Measurements from ENCODE around the gene CBR3. TPM values are rescaled to one million over a fixed set of nuclear protein-coding genes. Genes with fewer than 3 reads are reported as not detected.
"Not testable (repeated sequence)": the region's sequence is repeated elsewhere in the genome, so short reads cannot be mapped to it uniquely, and the experiment has no call there.

The CBR3 gene
- total RNA-seq, 1 donor from 2014 or later, result 1.6 TPM

DNA sequence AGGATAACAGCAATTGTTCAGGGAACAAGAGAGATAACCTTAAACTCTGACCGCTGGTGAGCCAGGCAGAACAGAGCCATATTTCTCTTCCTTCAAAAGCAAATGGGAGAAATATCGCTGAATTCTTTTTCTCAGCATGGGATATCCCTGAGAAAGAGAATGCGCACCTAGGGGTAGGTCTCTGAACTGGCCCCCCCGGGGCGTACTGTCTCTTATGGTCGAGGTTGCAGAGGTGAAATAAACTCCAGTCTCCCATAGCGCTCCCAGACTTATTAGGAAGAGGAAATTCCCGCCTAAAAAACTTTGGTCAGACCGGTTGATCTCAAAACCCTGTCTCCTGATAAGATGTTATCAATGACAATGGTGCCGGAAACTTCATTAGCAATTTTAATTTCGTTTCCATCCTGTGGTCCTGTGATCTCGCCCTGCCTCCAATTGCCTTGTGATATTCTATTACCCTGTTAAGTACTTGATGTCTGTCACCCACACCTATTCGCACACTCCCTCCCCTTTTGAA lies 35.1 kb upstream of the CBR3 start:
- H3K4me3 ChIP-seq (ENCODE audit: low read length in 3 of 3); H3K9ac ChIP-seq (ENCODE audit: low read depth in 1 of 3, low read length in 3 of 3); H3K36me3 ChIP-seq (ENCODE audit: control insufficient read depth in 3 of 3, insufficient read depth in 3 of 3, low read length in 3 of 3); H3K27me3 ChIP-seq (ENCODE audit: control insufficient read depth in 3 of 3, insufficient read depth in 3 of 3, low read length in 3 of 3); H3K27ac ChIP-seq (ENCODE audit: low read depth, low read length); H3K9me3 ChIP-seq (ENCODE audit: control insufficient read depth in 3 of 3, low read length in 3 of 3): not testable (repeated sequence)
- H3K4me1 ChIP-seq (ENCODE audit: control insufficient read depth in 3 of 3, insufficient read depth in 3 of 3, low read length in 3 of 3), result peaks cover 4 to 11% (median 5%) of the 10 kb centered on the region in 3 donors

- H3K4me3 ChIP-seq (ENCODE audit: low read length in 3 of 3), result no peak overlapping the region
- no peak overlapping the region for H3K27ac ChIP-seq (ENCODE audit: low read depth, low read length)
- no peaks in the 10 kb centered on the region for H3K9me3 ChIP-seq (ENCODE audit: control insufficient read depth in 3 of 3, low read length in 3 of 3)
- no peaks in the 10 kb centered on the region for H3K36me3 ChIP-seq (ENCODE audit: control insufficient read depth in 3 of 3, insufficient read depth in 3 of 3, low read length in 3 of 3)
- H3K9ac ChIP-seq (ENCODE audit: low read depth in 1 of 3, low read length in 3 of 3), result no peak overlapping the region
- H3K27me3 ChIP-seq (ENCODE audit: control insufficient read depth in 3 of 3, insufficient read depth in 3 of 3, low read length in 3 of 3), result peaks cover 6 to 9% (median 7%) of the 10 kb centered on the region in 3 donors
- peaks cover 8 to 16% (median 9%) of the 10 kb centered on the region in 3 donors for H3K4me1 ChIP-seq (ENCODE audit: control insufficient read depth in 3 of 3, insufficient read depth in 3 of 3, low read length in 3 of 3)
Observed at GRCh38 chr21:36100971-36101641, 33.8 kb upstream of the CBR3 start.

DNA sequence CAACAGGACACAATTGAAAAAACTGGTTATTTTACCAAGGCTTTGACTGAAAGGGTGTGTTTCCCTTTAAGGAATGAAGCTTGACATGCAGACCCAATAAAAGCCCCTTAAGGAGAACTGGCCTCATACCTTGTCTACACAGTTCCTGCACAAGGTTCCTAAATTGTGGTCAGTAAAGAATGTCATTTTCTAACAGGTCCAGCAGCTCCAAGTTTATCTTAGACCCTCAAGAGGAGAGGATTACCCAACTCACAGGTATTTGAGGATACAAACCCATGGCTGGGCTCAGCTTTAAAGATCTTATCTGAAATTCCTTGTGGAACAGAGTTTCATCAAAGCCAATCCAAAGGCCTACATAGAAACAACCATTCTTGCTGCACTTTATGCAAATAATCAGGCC lies 31.4 kb upstream of the CBR3 start:
- Histone ChIP-seq H3K27me3 (ENCODE audit: control insufficient read depth in 3 of 3, insufficient read depth in 3 of 3, low read length in 3 of 3) (peaks cover 6 to 9% (median 7%) of the 10 kb centered on the region in 3 donors), H3K9me3 (ENCODE audit: control insufficient read depth in 3 of 3, low read length in 3 of 3) (no peaks in the 10 kb centered on the region), H3K4me3 (ENCODE audit: low read length in 3 of 3) (no peak overlapping the region), H3K27ac (ENCODE audit: low read depth, low read length) (no peak overlapping the region), H3K9ac (ENCODE audit: low read depth in 1 of 3, low read length in 3 of 3) (no peak overlapping the region), H3K4me1 (ENCODE audit: control insufficient read depth in 3 of 3, insufficient read depth in 3 of 3, low read length in 3 of 3) (peaks cover 5 to 9% (median 8%) of the 10 kb centered on the region in 3 donors), H3K36me3 (ENCODE audit: control insufficient read depth in 3 of 3, insufficient read depth in 3 of 3, low read length in 3 of 3) (no peaks in the 10 kb centered on the region)

DNA sequence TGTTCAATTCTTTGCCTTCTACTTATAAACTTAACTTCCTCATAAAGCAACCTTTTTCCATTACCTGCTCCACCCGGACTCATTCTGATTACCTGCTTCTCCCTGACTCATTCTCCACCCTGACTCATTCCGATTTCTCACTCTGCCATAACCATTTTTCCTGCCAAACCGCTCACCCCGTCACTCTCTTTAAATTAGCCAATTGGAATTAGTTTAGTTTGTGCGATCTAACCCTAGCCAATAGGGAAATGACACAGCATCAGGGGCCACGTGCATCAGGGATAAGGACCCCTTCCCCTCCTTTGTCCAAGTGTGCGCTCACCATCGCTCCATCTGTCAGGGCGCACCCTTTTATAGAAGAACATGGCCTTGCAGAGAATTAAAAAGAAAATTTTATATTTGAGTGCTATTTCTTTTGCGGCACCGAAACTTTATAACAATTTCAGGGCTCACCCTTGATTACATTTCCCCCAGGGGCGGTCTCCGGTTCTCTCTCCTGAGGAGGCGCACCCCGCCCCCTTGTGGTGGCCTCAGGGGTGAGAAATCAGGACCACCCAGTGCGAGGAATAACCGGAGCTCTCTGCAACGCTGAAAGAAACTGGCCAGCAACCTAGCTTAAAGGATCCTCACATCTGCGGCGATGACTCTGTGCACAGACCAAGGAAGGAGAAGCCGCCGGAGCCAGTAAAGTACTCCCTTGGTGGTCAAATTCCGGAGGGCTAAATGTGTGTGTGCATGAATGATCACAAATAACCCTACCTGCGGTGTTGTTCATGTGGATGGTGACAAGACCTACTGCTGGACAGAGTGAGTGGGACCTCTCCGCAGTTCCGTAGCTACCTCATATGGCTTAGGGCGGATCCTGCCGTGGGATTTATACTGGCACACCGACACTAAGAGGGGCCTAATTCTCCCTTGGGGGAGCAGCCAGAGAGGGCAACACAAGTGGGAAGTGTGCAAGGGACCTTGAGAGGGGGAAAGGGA lies 30.3 kb upstream of the CBR3 start:
- no peaks in the 10 kb centered on the region for H3K9me3 ChIP-seq (ENCODE audit: control insufficient read depth in 3 of 3, low read length in 3 of 3)
- H3K36me3 ChIP-seq (ENCODE audit: control insufficient read depth in 3 of 3, insufficient read depth in 3 of 3, low read length in 3 of 3), result no peaks in the 10 kb centered on the region
- peaks cover 6 to 9% (median 7%) of the 10 kb centered on the region in 3 donors for H3K27me3 ChIP-seq (ENCODE audit: control insufficient read depth in 3 of 3, insufficient read depth in 3 of 3, low read length in 3 of 3)
- peak overlapping the region in 2 of 3 donors; percentile 72 to 76 for H3K9ac ChIP-seq (ENCODE audit: low read depth in 1 of 3, low read length in 3 of 3)
- peaks cover 5 to 9% (median 8%) of the 10 kb centered on the region in 3 donors for H3K4me1 ChIP-seq (ENCODE audit: control insufficient read depth in 3 of 3, insufficient read depth in 3 of 3, low read length in 3 of 3)
- peak overlapping the region in 2 of 3 donors; percentile 69 to 70 for H3K4me3 ChIP-seq (ENCODE audit: low read length in 3 of 3)
- H3K27ac ChIP-seq (ENCODE audit: low read depth, low read length), result no peak overlapping the region

- peak overlapping the region in 1 of 3 donors; percentile 76 for H3K9ac ChIP-seq (ENCODE audit: low read depth in 1 of 3, low read length in 3 of 3)
- peaks cover 5 to 9% (median 8%) of the 10 kb centered on the region in 3 donors for H3K4me1 ChIP-seq (ENCODE audit: control insufficient read depth in 3 of 3, insufficient read depth in 3 of 3, low read length in 3 of 3)
- no peak overlapping the region for H3K27ac ChIP-seq (ENCODE audit: low read depth, low read length)
- H3K27me3 ChIP-seq (ENCODE audit: control insufficient read depth in 3 of 3, insufficient read depth in 3 of 3, low read length in 3 of 3), result peaks cover 6 to 9% (median 7%) of the 10 kb centered on the region in 3 donors
- no peaks in the 10 kb centered on the region for H3K36me3 ChIP-seq (ENCODE audit: control insufficient read depth in 3 of 3, insufficient read depth in 3 of 3, low read length in 3 of 3)
- peak overlapping the region in 2 of 3 donors; percentile 69 to 70 for H3K4me3 ChIP-seq (ENCODE audit: low read length in 3 of 3)
- no peaks in the 10 kb centered on the region for H3K9me3 ChIP-seq (ENCODE audit: control insufficient read depth in 3 of 3, low read length in 3 of 3)
Observed at GRCh38 chr21:36105327-36105842, 29.5 kb upstream of the CBR3 start.

GRCh38 chr21:36109868-36110267 lies 25.0 kb upstream of the CBR3 start:
- Histone ChIP-seq H3K9me3 (ENCODE audit: control insufficient read depth in 3 of 3, low read length in 3 of 3) (no peaks in the 10 kb centered on the region), H3K4me1 (ENCODE audit: control insufficient read depth in 3 of 3, insufficient read depth in 3 of 3, low read length in 3 of 3) (peaks cover 6 to 9% (median 8%) of the 10 kb centered on the region in 3 donors), H3K36me3 (ENCODE audit: control insufficient read depth in 3 of 3, insufficient read depth in 3 of 3, low read length in 3 of 3) (peaks cover 0 to 2% (median 0%) of the 10 kb centered on the region in 3 donors), H3K4me3 (ENCODE audit: low read length in 3 of 3) (no peak overlapping the region), H3K27ac (ENCODE audit: low read depth, low read length) (no peak overlapping the region), H3K27me3 (ENCODE audit: control insufficient read depth in 3 of 3, insufficient read depth in 3 of 3, low read length in 3 of 3) (peaks cover 5 to 7% (median 6%) of the 10 kb centered on the region in 3 donors), H3K9ac (ENCODE audit: low read depth in 1 of 3, low read length in 3 of 3) (no peak overlapping the region)

- no peaks in the 10 kb centered on the region for H3K27me3 ChIP-seq (ENCODE audit: control insufficient read depth in 3 of 3, insufficient read depth in 3 of 3, low read length in 3 of 3)
- peaks cover 3 to 7% (median 5%) of the 10 kb centered on the region in 3 donors for H3K4me1 ChIP-seq (ENCODE audit: control insufficient read depth in 3 of 3, insufficient read depth in 3 of 3, low read length in 3 of 3)
- no peak overlapping the region for H3K9ac ChIP-seq (ENCODE audit: low read depth in 1 of 3, low read length in 3 of 3)
- H3K9me3 ChIP-seq (ENCODE audit: control insufficient read depth in 3 of 3, low read length in 3 of 3), result no peaks in the 10 kb centered on the region
- H3K36me3 ChIP-seq (ENCODE audit: control insufficient read depth in 3 of 3, insufficient read depth in 3 of 3, low read length in 3 of 3), result peaks cover 0 to 2% (median 0%) of the 10 kb centered on the region in 3 donors
- no peak overlapping the region for H3K4me3 ChIP-seq (ENCODE audit: low read length in 3 of 3)
- H3K27ac ChIP-seq (ENCODE audit: low read depth, low read length), result no peak overlapping the region
Observed at GRCh38 chr21:36111238-36111637, 23.6 kb upstream of the CBR3 start.

- Histone ChIP-seq H3K27ac (ENCODE audit: low read depth, low read length) (no peak overlapping the region), H3K4me3 (ENCODE audit: low read length in 3 of 3) (no peak overlapping the region), H3K27me3 (ENCODE audit: control insufficient read depth in 3 of 3, insufficient read depth in 3 of 3, low read length in 3 of 3) (no peaks in the 10 kb centered on the region), H3K36me3 (ENCODE audit: control insufficient read depth in 3 of 3, insufficient read depth in 3 of 3, low read length in 3 of 3) (peaks cover 0 to 2% (median 0%) of the 10 kb centered on the region in 3 donors), H3K9ac (ENCODE audit: low read depth in 1 of 3, low read length in 3 of 3) (peak overlapping the region in 1 of 3 donors; percentile 14), H3K4me1 (ENCODE audit: control insufficient read depth in 3 of 3, insufficient read depth in 3 of 3, low read length in 3 of 3) (peaks cover 3 to 7% (median 5%) of the 10 kb centered on the region in 3 donors), H3K9me3 (ENCODE audit: control insufficient read depth in 3 of 3, low read length in 3 of 3) (no peaks in the 10 kb centered on the region)
Observed at GRCh38 chr21:36113647-36114428, 21.0 kb upstream of the CBR3 start.

GRCh38 chr21:36115138-36115730 lies 19.6 kb upstream of the CBR3 start:
- Histone ChIP-seq H3K36me3 (ENCODE audit: control insufficient read depth in 3 of 3, insufficient read depth in 3 of 3, low read length in 3 of 3) (peaks cover 0 to 2% (median 0%) of the 10 kb centered on the region in 3 donors), H3K4me3 (ENCODE audit: low read length in 3 of 3) (no peak overlapping the region), H3K27ac (ENCODE audit: low read depth, low read length) (no peak overlapping the region), H3K9ac (ENCODE audit: low read depth in 1 of 3, low read length in 3 of 3) (no peak overlapping the region), H3K4me1 (ENCODE audit: control insufficient read depth in 3 of 3, insufficient read depth in 3 of 3, low read length in 3 of 3) (peaks cover 3 to 8% (median 6%) of the 10 kb centered on the region in 3 donors), H3K9me3 (ENCODE audit: control insufficient read depth in 3 of 3, low read length in 3 of 3) (no peaks in the 10 kb centered on the region), H3K27me3 (ENCODE audit: control insufficient read depth in 3 of 3, insufficient read depth in 3 of 3, low read length in 3 of 3) (no peaks in the 10 kb centered on the region)
